ENCODE measurements around the gene AMMECR1.
"Not testable (repeated sequence)": the region's sequence is repeated elsewhere in the genome, so short reads cannot be mapped to it uniquely, and the experiment has no call there.

Gene AMMECR1

GRCh38 chrX:110341189-110342035 is 23.5 kb upstream of the AMMECR1 start:
- Histone ChIP-seq H3K4me1 (no peaks in the 10 kb centered on the region), H3K9me3 (no peaks in the 10 kb centered on the region), H3K27me3 (no peaks in the 10 kb centered on the region), H3K4me3 (ENCODE audit: low read depth, low read length) (no peak overlapping the region), H3K36me3 (no peaks in the 10 kb centered on the region)
- no peak for TF ChIP-seq CTCF (IDR thresholded peaks at IDR 0.05; ENCODE audit: low read depth, low read length)
- no peak for DNase-seq

DNA sequence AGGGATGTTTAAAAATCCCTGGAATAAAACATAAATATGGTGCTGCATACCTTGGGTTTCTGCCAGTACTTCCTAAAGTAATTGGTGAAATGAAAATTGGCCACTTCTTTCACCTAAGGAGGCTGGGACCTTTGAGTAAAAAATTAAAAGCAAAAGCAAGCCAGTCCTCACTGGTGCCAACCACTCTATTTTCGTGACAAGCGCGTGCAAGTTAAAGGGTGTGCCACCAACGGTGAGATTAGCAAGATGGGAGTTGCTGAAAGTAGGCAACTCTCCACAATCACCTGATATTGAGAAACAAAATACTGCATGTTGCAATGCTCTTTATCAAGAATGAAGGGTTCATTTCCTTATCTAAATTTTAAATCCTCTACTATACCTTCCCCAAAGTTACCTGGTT is 21.1 kb upstream of the AMMECR1 start:
- H3K4me3 ChIP-seq (ENCODE audit: low read depth, low read length) = no peak overlapping the region
- no peaks in the 10 kb centered on the region for H3K36me3 ChIP-seq
- no peak for DNase-seq
- H3K27me3 ChIP-seq = no peaks in the 10 kb centered on the region
- H3K4me1 ChIP-seq = no peaks in the 10 kb centered on the region
- H3K9me3 ChIP-seq = no peaks in the 10 kb centered on the region
- no peak for TF ChIP-seq CTCF (IDR thresholded peaks at IDR 0.05; ENCODE audit: low read depth, low read length)

DNA sequence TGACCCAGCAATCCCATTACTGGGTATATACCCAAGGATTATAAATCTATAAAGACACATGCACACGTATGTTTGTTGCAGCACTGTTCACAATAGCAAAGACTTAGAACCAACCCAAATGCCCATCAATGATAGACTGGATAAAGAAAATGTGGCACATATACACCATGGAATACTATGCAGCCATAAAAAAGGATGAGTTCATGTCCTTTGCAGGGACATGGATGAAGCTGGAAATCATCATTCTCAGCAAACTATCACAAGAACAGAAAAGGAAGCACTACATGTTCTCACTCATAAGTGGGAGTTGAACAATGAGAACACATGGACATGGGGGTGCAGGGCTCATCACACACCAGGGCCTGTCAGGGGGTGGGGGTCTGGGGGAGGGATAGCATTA is 15.6 kb upstream of the AMMECR1 start:
- not testable (repeated sequence) for H3K9me3 ChIP-seq; H3K4me3 ChIP-seq (ENCODE audit: low read depth, low read length); H3K27me3 ChIP-seq; DNase-seq; H3K36me3 ChIP-seq; H3K4me1 ChIP-seq

DNA sequence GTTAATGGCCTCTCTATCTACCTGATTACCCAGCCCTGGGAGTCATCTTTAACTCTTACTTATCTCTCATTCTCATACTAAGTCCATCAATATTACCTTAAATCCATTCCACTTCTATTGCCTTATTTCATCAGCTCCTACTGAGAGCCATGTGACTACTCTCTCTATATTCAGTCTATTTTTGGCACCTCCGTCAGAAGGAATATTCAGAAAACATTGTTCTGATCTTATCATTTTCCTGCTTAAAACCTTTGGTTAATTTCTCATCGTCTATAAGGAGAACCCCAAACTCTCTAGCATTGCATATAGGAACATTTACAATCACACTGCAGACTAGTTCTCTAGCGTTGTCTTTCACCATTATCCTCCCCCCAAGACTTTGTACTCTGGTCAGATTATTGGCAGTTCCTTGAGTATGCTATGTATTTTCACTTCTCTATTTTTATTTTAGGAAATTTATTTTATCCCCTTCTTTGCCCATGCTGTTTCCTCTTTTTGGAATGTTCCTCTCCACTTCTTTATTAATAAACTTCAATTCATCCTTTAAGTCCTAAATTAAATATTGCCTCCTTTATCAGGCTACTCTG is 13.7 kb upstream of the AMMECR1 start:
- Histone ChIP-seq H3K36me3 (no peaks in the 10 kb centered on the region), H3K4me3 (ENCODE audit: low read depth, low read length) (no peak overlapping the region), H3K4me1 (no peaks in the 10 kb centered on the region), H3K27me3 (no peaks in the 10 kb centered on the region), H3K9me3 (no peaks in the 10 kb centered on the region)
- DNase-seq = no peak
- no peak for TF ChIP-seq CTCF (IDR thresholded peaks at IDR 0.05; ENCODE audit: low read depth, low read length)

GRCh38 chrX:110328613-110329012 is 10.7 kb upstream of the AMMECR1 start:
- not testable (repeated sequence) for H3K4me3 ChIP-seq (ENCODE audit: low read depth, low read length); H3K36me3 ChIP-seq; DNase-seq; H3K4me1 ChIP-seq; H3K27me3 ChIP-seq; H3K9me3 ChIP-seq

DNA sequence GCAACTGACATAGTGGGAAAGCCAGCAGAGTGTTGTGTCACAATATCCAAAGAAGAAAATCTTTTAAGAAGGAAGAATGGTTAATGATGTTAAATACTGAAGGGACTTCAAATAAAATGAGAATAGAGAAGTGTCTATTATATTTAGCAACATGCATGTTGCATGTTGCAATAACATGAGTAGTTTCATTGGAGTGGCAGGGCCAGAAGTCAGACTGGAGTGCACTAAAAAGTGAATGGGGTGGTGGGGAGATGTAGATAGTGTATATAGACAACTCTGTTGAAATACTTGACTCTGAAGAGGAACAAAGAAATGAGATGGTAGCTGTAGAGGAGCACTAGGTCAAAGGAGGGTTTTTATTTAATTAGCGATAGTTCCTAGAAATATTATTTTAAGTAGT is 9.5 kb upstream of the AMMECR1 start:
- Histone ChIP-seq H3K27me3 (no peaks in the 10 kb centered on the region), H3K4me1 (no peaks in the 10 kb centered on the region), H3K4me3 (ENCODE audit: low read depth, low read length) (no peak overlapping the region), H3K9me3 (no peaks in the 10 kb centered on the region), H3K36me3 (no peaks in the 10 kb centered on the region)
- DNase-seq = no peak
- no peak for TF ChIP-seq CTCF (IDR thresholded peaks at IDR 0.05; ENCODE audit: low read depth, low read length)

GRCh38 chrX:110326712-110327111 is 8.8 kb upstream of the AMMECR1 start:
- no peak for TF ChIP-seq CTCF (IDR thresholded peaks at IDR 0.05; ENCODE audit: low read depth, low read length)
- Histone ChIP-seq H3K36me3 (no peaks in the 10 kb centered on the region), H3K4me1 (no peaks in the 10 kb centered on the region), H3K4me3 (ENCODE audit: low read depth, low read length) (no peak overlapping the region), H3K27me3 (no peaks in the 10 kb centered on the region), H3K9me3 (no peaks in the 10 kb centered on the region)
- no peak for DNase-seq
